ENCODE measurements around the gene SLC9A1. TPM values are rescaled to one million over a fixed set of nuclear protein-coding genes. Genes with fewer than 3 reads are reported as not detected.

The SLC9A1 gene
- polyA plus RNA-seq, 3 donors: 25.8 to 28.7 (median 28.1) TPM

- no peak for DNase-seq
Measured at GRCh38 chr1:27106561-27107323, 48.2 kb downstream of the SLC9A1 start.

DNA sequence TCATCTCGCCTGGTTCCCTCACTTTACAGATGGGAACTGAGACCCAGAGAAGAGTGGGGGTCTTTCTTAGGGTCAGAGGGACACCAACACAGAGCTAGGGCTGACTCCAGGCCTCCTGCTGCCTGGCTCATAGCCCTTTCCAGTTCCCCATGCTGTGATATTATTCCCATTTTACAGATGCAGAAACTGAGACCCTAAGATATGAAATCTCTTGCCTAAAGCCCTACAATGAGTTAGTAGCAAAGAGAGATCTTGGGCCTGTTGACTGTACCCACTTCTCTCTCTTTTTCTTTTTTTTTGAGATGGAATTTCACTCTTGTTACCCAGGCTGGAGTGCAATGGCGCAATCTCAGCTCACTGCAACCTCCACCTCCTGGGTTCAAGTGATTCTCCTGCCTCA, 49.9 kb downstream of the SLC9A1 start:
- no peak for DNase-seq

DNA sequence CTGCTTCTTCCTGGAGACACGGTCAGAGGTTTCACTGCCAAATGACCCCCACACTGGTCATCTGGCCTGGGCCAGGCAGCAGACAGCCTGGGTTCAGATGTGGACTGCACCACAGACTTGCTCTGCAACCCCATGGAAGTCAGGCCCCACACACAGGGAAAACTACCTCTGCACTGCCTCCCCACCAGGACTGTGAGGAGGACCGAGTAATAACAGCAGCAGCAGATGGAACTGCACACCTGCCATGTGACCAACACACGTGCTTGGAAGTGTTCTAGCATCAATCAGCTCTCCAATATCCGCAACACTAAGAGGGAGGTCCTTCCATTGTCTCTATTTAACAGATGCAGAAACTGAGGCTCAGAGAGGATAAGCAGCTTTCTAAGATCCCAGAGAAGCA, 51.4 kb downstream of the SLC9A1 start:
- DNase-seq: no peak

DNA sequence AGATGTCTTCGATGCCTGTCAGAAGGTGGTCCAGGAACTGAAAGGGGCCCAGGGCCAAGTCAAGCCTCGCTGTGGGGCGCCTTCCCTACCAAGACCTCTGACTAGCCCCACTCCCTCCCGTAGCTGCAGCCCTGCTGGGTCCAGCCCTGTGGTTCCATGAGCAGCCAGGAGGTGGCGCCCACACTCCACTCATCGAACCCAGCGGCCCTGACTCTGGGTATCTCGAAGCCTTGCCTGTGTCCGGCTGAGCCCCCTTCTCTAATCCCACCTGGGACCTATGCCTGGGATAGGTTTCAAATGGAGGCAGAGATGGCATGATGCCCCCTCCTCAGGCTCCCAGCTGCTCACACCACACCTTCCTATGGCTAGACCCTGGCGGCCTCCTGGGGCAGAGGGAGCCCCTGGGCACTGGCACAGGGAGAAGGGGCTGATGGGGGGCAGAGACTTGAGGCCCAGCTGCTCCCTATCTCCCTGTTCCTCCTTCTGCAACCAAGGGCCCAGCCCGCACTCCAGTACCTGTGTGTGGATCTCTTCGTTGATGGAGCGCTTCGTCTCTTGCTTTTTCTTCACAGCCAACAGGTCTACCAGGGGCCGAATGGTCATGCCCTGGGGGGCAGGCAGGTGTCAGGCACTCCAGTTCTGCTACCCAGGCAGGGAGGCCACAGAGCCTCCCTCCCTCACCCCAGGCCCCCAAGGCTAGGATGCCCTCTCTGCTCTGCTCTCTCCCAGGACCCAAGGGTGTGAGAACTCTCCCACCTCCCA, 52.0 kb downstream of the SLC9A1 start:
- DNase-seq: peak; percentile 53

GRCh38 chr1:27102134-27102706, 52.7 kb downstream of the SLC9A1 start:
- DNase-seq: no peak

- no peak for DNase-seq
Measured at GRCh38 chr1:27101696-27102095, 53.2 kb downstream of the SLC9A1 start.

- DNase-seq: no peak
Measured at GRCh38 chr1:27101054-27101491, 53.9 kb downstream of the SLC9A1 start.

DNA sequence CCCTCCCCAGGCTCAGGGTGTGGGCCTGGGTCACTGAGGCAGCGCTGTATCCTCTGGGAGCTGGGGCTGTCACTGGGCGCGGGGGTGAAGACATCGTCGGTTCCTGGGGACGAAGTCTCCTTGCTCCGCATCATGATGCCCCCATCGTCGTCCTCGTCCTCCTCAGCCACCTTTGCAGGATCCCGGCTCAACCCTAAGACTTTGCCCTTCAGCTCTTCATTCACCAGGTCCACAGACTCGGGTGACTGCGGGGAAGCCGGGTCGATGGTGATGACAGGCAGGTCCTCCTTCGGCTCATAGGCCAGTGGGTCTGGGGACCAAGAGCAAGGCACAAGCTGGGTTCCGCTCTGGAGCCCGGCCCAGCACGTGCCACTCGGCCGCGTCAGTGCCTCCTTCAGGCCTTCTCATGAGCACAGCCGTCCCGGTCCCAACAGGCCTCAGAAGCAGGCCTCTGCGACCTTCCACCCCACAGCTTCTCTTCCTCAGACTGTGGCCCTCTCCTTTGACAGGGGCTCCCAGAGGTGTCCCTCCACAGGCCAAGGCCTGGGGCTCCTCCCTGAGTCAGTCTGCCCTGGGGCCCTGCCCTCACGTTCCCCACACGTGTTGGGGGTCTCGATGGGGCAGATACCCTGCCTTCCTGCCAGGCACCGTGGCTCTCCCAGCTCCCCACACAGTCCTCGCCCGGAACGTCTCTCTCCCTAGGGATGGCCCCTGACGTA, 54.4 kb downstream of the SLC9A1 start:
- no peak for DNase-seq

- no peak for DNase-seq
Measured at GRCh38 chr1:27099587-27100334, 55.2 kb downstream of the SLC9A1 start.

DNA sequence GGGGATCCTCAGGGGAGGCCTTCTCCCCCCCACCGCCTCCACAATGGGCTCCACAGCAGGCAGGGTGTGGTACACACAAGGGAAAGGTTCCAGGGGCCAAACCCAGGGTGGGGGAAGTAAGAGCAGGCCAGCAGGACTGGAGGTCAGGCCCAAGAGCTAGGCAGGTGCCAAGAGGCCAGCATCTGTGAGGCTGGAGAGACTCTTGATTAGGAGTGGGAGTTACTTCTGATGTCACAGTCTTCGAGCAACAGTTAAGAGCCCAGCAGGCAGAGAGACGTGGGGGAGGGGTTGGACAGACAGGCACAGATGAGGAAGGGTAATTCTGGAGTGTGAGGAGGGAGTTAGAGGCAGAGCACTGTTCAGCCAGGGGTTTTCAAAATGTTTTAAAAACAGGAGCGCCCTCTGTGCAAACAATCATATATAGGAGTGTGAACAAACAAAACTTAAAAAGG, 55.8 kb downstream of the SLC9A1 start:
- DNase-seq: peak; percentile 68

- DNase-seq: no peak
Measured at GRCh38 chr1:27098431-27099134, 56.3 kb downstream of the SLC9A1 start.

DNA sequence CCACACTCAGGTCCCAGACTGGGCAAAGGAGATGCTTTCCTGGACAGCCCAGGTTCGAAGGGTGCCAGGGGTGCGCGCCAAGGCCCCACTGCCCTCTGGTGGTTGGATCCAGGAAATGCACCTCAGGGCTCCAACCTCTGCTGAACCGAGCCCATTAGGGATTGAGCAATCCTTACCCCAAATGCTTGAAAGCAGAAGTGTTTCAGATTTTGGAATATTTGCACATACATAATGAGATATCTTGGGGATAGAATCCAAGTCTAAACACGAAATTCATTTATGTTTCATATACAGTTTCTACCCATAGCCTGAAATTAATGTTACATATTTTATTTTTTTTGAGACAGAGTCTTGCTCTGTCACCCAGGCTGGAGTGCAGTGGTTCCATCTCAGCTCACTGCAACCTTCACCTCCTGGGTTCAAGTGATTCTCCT, 57.4 kb downstream of the SLC9A1 start:
- peak; percentile 48 for DNase-seq

- no peak for DNase-seq
Measured at GRCh38 chr1:27095576-27095975, 59.3 kb downstream of the SLC9A1 start.

- DNase-seq: no peak
Measured at GRCh38 chr1:27092888-27093287, 62.0 kb downstream of the SLC9A1 start.

GRCh38 chr1:27090911-27091310, 64.0 kb downstream of the SLC9A1 start:
- DNase-seq: no peak

GRCh38 chr1:27087371-27088220, 67.3 kb downstream of the SLC9A1 start:
- DNase-seq: no peak

GRCh38 chr1:27086628-27087027, 68.3 kb downstream of the SLC9A1 start:
- no peak for DNase-seq

DNA sequence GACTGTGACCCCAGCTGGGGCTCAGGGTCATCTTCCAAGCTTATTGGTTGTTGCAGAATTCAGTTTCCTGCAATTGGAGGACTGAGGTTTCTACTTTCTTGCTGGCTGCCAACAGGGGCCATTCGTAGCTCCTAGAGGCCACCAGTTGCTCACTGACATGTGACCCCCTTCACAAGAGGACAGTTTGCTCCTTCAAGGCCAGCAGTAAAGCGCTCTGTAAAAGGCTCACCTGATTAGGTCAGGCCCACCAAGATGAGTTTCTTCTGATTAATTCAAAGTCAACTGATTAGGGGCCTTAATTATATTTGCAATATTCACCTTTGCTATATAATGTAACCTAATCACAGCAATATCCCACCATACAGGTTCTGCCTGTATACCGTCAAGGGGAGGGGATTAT, 68.9 kb downstream of the SLC9A1 start:
- DNase-seq: no peak

GRCh38 chr1:27084107-27084506, 70.8 kb downstream of the SLC9A1 start:
- DNase-seq: no peak

- no peak for DNase-seq
Measured at GRCh38 chr1:27077968-27078367, 77.0 kb downstream of the SLC9A1 start.
